ENCODE results near the gene GALNT14. TPM values are rescaled to one million over a fixed set of nuclear protein-coding genes. Genes with fewer than 3 reads are reported as not detected.

The GALNT14 gene
- total and polyA plus RNA-seq, 10 of the 15 experiments (the other 5 are each of a cell fraction or from before 2014, with no cell fraction given) = 3.7 to 17.8 (median 6.0) TPM

GRCh38 chr2:31137211-31138036, 816 bp downstream of the GALNT14 start:
- Histone ChIP-seq H3K27ac (ENCODE audit: control insufficient read depth, insufficient read depth) (no peak overlapping the region), H3K27me3 (replicated peaks in 1 of 2; ENCODE audit: control insufficient read depth in 2 of 2, insufficient read depth in 2 of 2, low read length in 1 of 2) (peaks cover 2 to 27% of the 10 kb centered on the region in 2 experiments), H3K9ac (ENCODE audit: control insufficient read depth, insufficient read depth, low read length) (no peak overlapping the region), H3K4me3 (0 out of 2 replicates have a peak overlapping the region, but pooled peaks have one; percentile 32), H3K36me3 (ENCODE audit: control insufficient read depth in 2 of 2, insufficient read depth in 2 of 2, low read length in 1 of 2) (no peaks in the 10 kb centered on the region), H3K79me2 (ENCODE audit: control insufficient read depth, insufficient read depth, low read length) (no peaks in the 10 kb centered on the region), H2AFZ (ENCODE audit: control insufficient read depth, low read depth, low read length) (0 out of 2 replicates have a peak overlapping the region, but pooled peaks have one; percentile 7), H3K4me1 (ENCODE audit: control insufficient read depth, insufficient read depth, low read length) (no peaks in the 10 kb centered on the region; the same call in 1 of the 2 replicates), H3K9me3 (replicated peaks; ENCODE audit: control insufficient read depth, insufficient read depth, low read length) (no peaks in the 10 kb centered on the region), H4K20me1 (ENCODE audit: control insufficient read depth, insufficient read depth) (no peaks in the 10 kb centered on the region), H3K4me2 (ENCODE audit: control insufficient read depth, insufficient read depth) (peak overlapping the region; percentile 64)
- peak; percentile 58 for ATAC-seq
- TF ChIP-seq DPF2 (IDR thresholded peaks at IDR 0.05) (no peak), E2F4 (IDR thresholded peaks at IDR 0.05; ENCODE audit: low read depth, low read length) (no peak), RAD51 (IDR thresholded peaks at IDR 0.05) (no peak), IKZF2 (IDR thresholded peaks at IDR 0.05) (0 out of 4 replicates have a peak, but pooled peaks of 1 of the 2 experiments have one; percentile 9), BHLHE40 (IDR thresholded peaks at IDR 0.05; ENCODE audit: borderline replicate concordance in 1 of 2, low read depth in 2 of 2, low read length in 1 of 2) (peak in 1 of 2 experiments; percentile 3; a peak in 1 of 4 replicates), SUPT20H (IDR thresholded peaks at IDR 0.05; ENCODE audit: borderline replicate concordance, control insufficient read depth, low read depth, low read length) (no peak), YY1 (IDR thresholded peaks at IDR 0.05; ENCODE audit: low read depth, low read length) (no peak), PRDM15 (CRISPR knock-in tag; IDR thresholded peaks at IDR 0.05) (no peak), USF1 (IDR thresholded peaks at IDR 0.05; ENCODE audit: borderline replicate concordance, extremely low read length, insufficient read depth, low read depth, low read length) (no peak), IKZF1 (conservative IDR thresholded peaks at IDR 0.05) (0 out of 2 replicates have a peak, but pooled peaks have one; percentile 8), NFXL1 (IDR thresholded peaks at IDR 0.05; ENCODE audit: borderline replicate concordance) (no peak), EZH2 (IDR thresholded peaks at IDR 0.05; ENCODE audit: borderline replicate concordance, control insufficient read depth, low read depth, low read length) (0 out of 2 replicates have a peak, but pooled peaks have one; percentile 68)
- in situ Hi-C loops (cut with MboI) (no loop called here), intact Hi-C loops (cut with micrococcal nuclease; ENCODE audit: unreplicated experiment) (loop anchor here (5.0 kb wide), 1 partner anchor 105 kb away; no protein-coding TSS in a partner anchor)
- ChIA-PET CTCF (interaction anchor here (0.7 to 2.7 kb wide), 8 partner anchors 14 to 973 kb away, joined by 3 to 15 read pairs (median 7); no protein-coding TSS in a partner anchor), SMC1A (ENCODE audit: uncharacterized antibody, unreplicated experiment) (interaction anchor here (1.1 to 1.5 kb wide), 3 partner anchors 33 to 275 kb away, joined by 3 to 5 read pairs (median 4); no protein-coding TSS in a partner anchor), RAD21 (ENCODE audit: unreplicated experiment) (interaction anchor here (0.9 to 1.5 kb wide), 7 partner anchors 14 to 426 kb away, joined by 3 to 7 read pairs (median 4); no protein-coding TSS in a partner anchor), POLR2A (no interaction called here)
- no peak for FAIRE-seq
- 3% methylated on average over 46 of the region's 72 CpGs for WGBS (ENCODE audit: insufficient coverage, insufficient replicate concordance, low lambda C conversion rate, missing lambda C conversion rate)
- BruUV-seq (replicated peaks) = no TSS peak
- no peak for DNase-seq (ENCODE audit: low read depth, low spot score)
